Natural killer cell (primary cell): Measurements from ENCODE around the gene TGM2. TPM values are rescaled to one million over a fixed set of nuclear protein-coding genes. Genes with fewer than 3 reads are reported as not detected.

ENCODE experiments used
- ATAC-seq, 3 donors: fragments of 150-1000 bp in 2 of 3; fragments of 200-7000 bp in 1 of 3; cut with Tn5 transposase; 1 replicate in 1 of 3; 2 replicates in 2 of 3; pipeline ENCODE4 v1.10.0; 2021; ENCODE audit warnings: mild to moderate bottlenecking in 2 of 3, moderate library complexity in 2 of 3
- DNase-seq, 2 donors: peaks; one replicate each; pipeline versions ENCODE4 v3.0.0 to v3.0.0-alpha.2; 2013 to 2021; ENCODE audit warnings: mixed read lengths in 1 of 2
- H3K27ac ChIP-seq: one replicate; pipeline ENCODE4 v1.5.1; 2013; ENCODE audit warnings: mild to moderate bottlenecking, low read length
- H3K27me3 ChIP-seq: one replicate; pipeline ENCODE4 v1.6.1; 2013; ENCODE audit warnings: low read length; ENCODE audit not compliant: control insufficient read depth, insufficient read depth
- H3K36me3 ChIP-seq: one replicate; pipeline ENCODE4 v1.6.1; 2013; ENCODE audit warnings: low read length; ENCODE audit not compliant: control insufficient read depth, insufficient read depth
- H3K4me1 ChIP-seq: one replicate; pipeline ENCODE4 v1.6.1; 2013; ENCODE audit warnings: low read length; ENCODE audit not compliant: control insufficient read depth, insufficient read depth
- H3K4me3 ChIP-seq: one replicate; pipeline ENCODE4 v1.5.1; 2013; ENCODE audit warnings: low read length
- H3K9me3 ChIP-seq: one replicate; pipeline ENCODE4 v1.6.1; 2013; ENCODE audit warnings: low read length; ENCODE audit not compliant: control insufficient read depth, insufficient read depth
- H3K27ac Mint-ChIP-seq, 2 donors: one replicate each; pipeline ENCODE4 v1.8.0; 2022; ENCODE audit warnings: mild to moderate bottlenecking in 2 of 2, mixed read lengths in 2 of 2, moderate library complexity in 1 of 2
- H3K27me3 Mint-ChIP-seq, 2 donors: one replicate each; pipeline ENCODE4 v1.8.0; 2022; ENCODE audit warnings: low read depth in 2 of 2, mixed read lengths in 2 of 2
- H3K36me3 Mint-ChIP-seq: one replicate; pipeline ENCODE4 v1.8.0; 2022; ENCODE audit warnings: mixed read lengths
- H3K4me1 Mint-ChIP-seq, 2 donors: one replicate each; pipeline ENCODE4 v1.8.0; 2022; ENCODE audit warnings: mixed read lengths in 2 of 2
- H3K4me3 Mint-ChIP-seq: one replicate; pipeline ENCODE4 v1.8.0; 2022; ENCODE audit warnings: mild to moderate bottlenecking, moderate library complexity, mixed read lengths
- H3K9me3 Mint-ChIP-seq, 2 donors: one replicate each; pipeline ENCODE4 v1.8.0; 2022; ENCODE audit warnings: mixed read lengths in 2 of 2
- CTCF ChIP-seq: fragments of 200-600 bp; IDR thresholded peaks from one replicate; pipeline ENCODE4 v1.8.0; 2022; ENCODE audit warnings: antibody characterized with exemption
- WGBS: methylation state at CpG from one replicate; pipeline ENCODE4 v1.1.7; 2013; ENCODE audit warnings: missing lambda C conversion rate; ENCODE audit not compliant: insufficient coverage; 5-methylcytosine and 5-hydroxymethylcytosine counted together
- intact Hi-C: fragments of 100-400 bp; cut with micrococcal nuclease; formaldehyde crosslinking; loops from one replicate; pipeline ENCODE4 v1.14.2; 2022
- total RNA-seq, 4 donors: library from RNA; stranded (reverse); fragments of 120-200 nt in 1 of 4; gene quantifications; one replicate each; pipeline versions ENCODE4 v1.2.3 to v1.2.4, GENCODE V29; 2013 to 2022

Gene TGM2
- total RNA-seq, 3 donors from 2014 or later (not counting 1 experiment from before 2014, with no cell fraction given): 0.33 TPM; not detected in 1

GRCh38 chr20:38209736-38210405 lies 44.8 kb upstream of the TGM2 start:
- H3K27ac ChIP-seq: no peak overlapping the region
- DNase-seq: no peak
- peaks cover 2% of the 10 kb centered on the region for H3K4me1 ChIP-seq
- Mint-ChIP-seq H3K27me3 (peaks cover 8 to 19% of the 10 kb centered on the region in 2 donors), H3K27ac (no peak overlapping the region), H3K4me1 (no peaks in the 10 kb centered on the region), H3K9me3 (no peaks in the 10 kb centered on the region), H3K4me3 (no peak overlapping the region), H3K36me3 (no peaks in the 10 kb centered on the region)
- no peaks in the 10 kb centered on the region for H3K36me3 ChIP-seq
- intact Hi-C loops: no loop called here
- no peaks in the 10 kb centered on the region for H3K27me3 ChIP-seq
- WGBS: 85% methylated on average over 3 of the region's 3 CpGs
- no peak for ATAC-seq
- TF ChIP-seq CTCF: no peak
- H3K4me3 ChIP-seq: no peak overlapping the region
- H3K9me3 ChIP-seq: no peaks in the 10 kb centered on the region

- no peaks in the 10 kb centered on the region for H3K4me1 Mint-ChIP-seq
- no peaks in the 10 kb centered on the region for H3K9me3 Mint-ChIP-seq
- no peak overlapping the region for H3K4me3 Mint-ChIP-seq
- no peak for DNase-seq
- intact Hi-C loops: no loop called here
- no peak for ATAC-seq
- Histone ChIP-seq H3K27me3 (no peaks in the 10 kb centered on the region), H3K4me1 (peaks cover 2% of the 10 kb centered on the region), H3K27ac (no peak overlapping the region), H3K36me3 (no peaks in the 10 kb centered on the region), H3K9me3 (no peaks in the 10 kb centered on the region), H3K4me3 (no peak overlapping the region)
- H3K27ac Mint-ChIP-seq: no peak overlapping the region
- WGBS: 74% methylated on average over 4 of the region's 4 CpGs
- TF ChIP-seq CTCF: no peak
- no peaks in the 10 kb centered on the region for H3K36me3 Mint-ChIP-seq
- peaks cover 8 to 19% of the 10 kb centered on the region in 2 donors for H3K27me3 Mint-ChIP-seq
Measured at GRCh38 chr20:38209054-38209675, 44.1 kb upstream of the TGM2 start.

- no peaks in the 10 kb centered on the region for H3K27me3 ChIP-seq
- 92% methylated on average over 2 of the region's 3 CpGs for WGBS
- H3K4me1 ChIP-seq: peaks cover 2% of the 10 kb centered on the region
- no peak overlapping the region for H3K4me3 Mint-ChIP-seq
- H3K27ac Mint-ChIP-seq: no peak overlapping the region
- intact Hi-C loops: no loop called here
- no peak overlapping the region for H3K4me3 ChIP-seq
- H3K4me1 Mint-ChIP-seq: no peaks in the 10 kb centered on the region
- no peak overlapping the region for H3K27ac ChIP-seq
- H3K27me3 Mint-ChIP-seq: peaks cover 8 to 19% of the 10 kb centered on the region in 2 donors
- no peak for DNase-seq
- no peaks in the 10 kb centered on the region for H3K36me3 Mint-ChIP-seq
- H3K9me3 Mint-ChIP-seq: no peaks in the 10 kb centered on the region
- no peaks in the 10 kb centered on the region for H3K9me3 ChIP-seq
- no peak for ATAC-seq
- H3K36me3 ChIP-seq: no peaks in the 10 kb centered on the region
- no peak for TF ChIP-seq CTCF
Measured at GRCh38 chr20:38208523-38208922, 43.5 kb upstream of the TGM2 start.
